ENCODE results near the gene HOXB4.

GRCh38 chr17:48612456-48612853 lies 34.3 kb upstream of the HOXB4 start:
- TF ChIP-seq CTCF (IDR thresholded peaks at IDR 0.05) (no peak), POLR2A (IDR thresholded peaks at IDR 0.05) (no peak)
